Stimulated activated CD4-positive, alpha-beta T cell treated with anti-CD3 and anti-CD28 coated beads, Interleukin-15, amount 100 ng/mL, for 48 hours (primary cell): ENCODE results near the gene JSRP1.

Source experiments
- DNase-seq, 2 donors: peaks; one replicate each; pipeline ENCODE4 v3.0.0-alpha.2; 2020; ENCODE audit warnings: low read depth in 2 of 2

The JSRP1 gene

GRCh38 chr19:2255982-2256685 lies at the start of gene JSRP1:
Gene JSRP1 (minus strand): TSS chr19:2256417. CDS start chr19:2255314, 1,103 bp downstream.
- DNase-seq = no peak

GRCh38 chr19:2305452-2306280 lies 49.4 kb upstream of the JSRP1 start:
- no peak for DNase-seq

GRCh38 chr19:2303211-2303798 lies 47.1 kb upstream of the JSRP1 start:
- no peak for DNase-seq

- no peak for DNase-seq
Measured at GRCh38 chr19:2302319-2303210, 46.3 kb upstream of the JSRP1 start.

GRCh38 chr19:2300533-2300932 lies 44.3 kb upstream of the JSRP1 start:
- no peak for DNase-seq

GRCh38 chr19:2296141-2296540 lies 39.9 kb upstream of the JSRP1 start:
- DNase-seq = no peak

GRCh38 chr19:2294687-2295335 lies 38.6 kb upstream of the JSRP1 start:
- no peak for DNase-seq

- DNase-seq = no peak
Measured at GRCh38 chr19:2291185-2291751, 35.1 kb upstream of the JSRP1 start.

GRCh38 chr19:2290441-2291184 lies 34.4 kb upstream of the JSRP1 start:
- DNase-seq = no peak

- no peak for DNase-seq
Measured at GRCh38 chr19:2289714-2290435, 33.7 kb upstream of the JSRP1 start.

- no peak for DNase-seq
Measured at GRCh38 chr19:2288818-2289713, 32.8 kb upstream of the JSRP1 start.

- no peak for DNase-seq
Measured at GRCh38 chr19:2288338-2288817, 32.2 kb upstream of the JSRP1 start.

GRCh38 chr19:2287585-2288337 lies 31.5 kb upstream of the JSRP1 start:
- DNase-seq = no peak

GRCh38 chr19:2286402-2287140 lies 30.4 kb upstream of the JSRP1 start:
- DNase-seq = no peak

- no peak for DNase-seq
Measured at GRCh38 chr19:2283835-2284507, 27.8 kb upstream of the JSRP1 start.

- DNase-seq = no peak
Measured at GRCh38 chr19:2282862-2283237, 26.6 kb upstream of the JSRP1 start.
